GM19455 (cell line): ENCODE measurements around the gene SUMO3.

Experiments used
- ATAC-seq: cut with Tn5 transposase; IDR thresholded peaks from one replicate; pipeline ENCODE4 v1.9.1; 2021; ENCODE audit not compliant: unreplicated experiment

SUMO3 gene

GRCh38 chr21:44804762-44805161 is 13.1 kb downstream of the SUMO3 start:
- ATAC-seq = no peak

GRCh38 chr21:44803651-44804050 is 14.2 kb downstream of the SUMO3 start:
- ATAC-seq = no peak

GRCh38 chr21:44802396-44803153 is 15.3 kb downstream of the SUMO3 start:
- no peak for ATAC-seq

GRCh38 chr21:44801468-44802395 is 16.1 kb downstream of the SUMO3 start, which contains the start of gene UBE2G2:
TSS of gene UBE2G2 (minus strand) at chr21:44801820. CDS start at chr21:44801748, 72 bp downstream.
- no peak for ATAC-seq

- ATAC-seq = no peak
Measured at GRCh38 chr21:44800971-44801467, 16.8 kb downstream of the SUMO3 start.

- ATAC-seq = no peak
Measured at GRCh38 chr21:44800103-44800502, 17.8 kb downstream of the SUMO3 start.

GRCh38 chr21:44799646-44800045 is 18.2 kb downstream of the SUMO3 start:
- no peak for ATAC-seq

GRCh38 chr21:44797775-44798174 is 20.1 kb downstream of the SUMO3 start:
- ATAC-seq = no peak

GRCh38 chr21:44795342-44795741 is 22.5 kb downstream of the SUMO3 start:
- no peak for ATAC-seq

GRCh38 chr21:44793592-44794374 is 24.1 kb downstream of the SUMO3 start:
- no peak for ATAC-seq

- no peak for ATAC-seq
Measured at GRCh38 chr21:44792702-44793591, 24.9 kb downstream of the SUMO3 start.

- no peak for ATAC-seq
Measured at GRCh38 chr21:44791993-44792392, 25.9 kb downstream of the SUMO3 start.

GRCh38 chr21:44791246-44791645 is 26.6 kb downstream of the SUMO3 start:
- ATAC-seq = no peak

GRCh38 chr21:44790368-44790767 is 27.5 kb downstream of the SUMO3 start:
- no peak for ATAC-seq

GRCh38 chr21:44789880-44790279 is 28.0 kb downstream of the SUMO3 start:
- no peak for ATAC-seq

GRCh38 chr21:44785620-44786335 is 32.1 kb downstream of the SUMO3 start:
- no peak for ATAC-seq

- ATAC-seq = no peak
Measured at GRCh38 chr21:44784810-44785209, 33.1 kb downstream of the SUMO3 start.

- no peak for ATAC-seq
Measured at GRCh38 chr21:44783020-44783696, 34.7 kb downstream of the SUMO3 start.
